GM19452 (cell line): ENCODE measurements around the gene CANX.
A peak's percentile ranks its signal among the peaks of the same experiment; 100 is the strongest.
"Not testable (repeated sequence)": the region's sequence is repeated elsewhere in the genome, so short reads cannot be mapped to it uniquely, and the experiment has no call there.

Source experiments
- ATAC-seq: cut with Tn5 transposase; IDR thresholded peaks from one replicate; pipeline ENCODE4 v1.9.1; 2021; ENCODE audit not compliant: unreplicated experiment

CANX gene

DNA sequence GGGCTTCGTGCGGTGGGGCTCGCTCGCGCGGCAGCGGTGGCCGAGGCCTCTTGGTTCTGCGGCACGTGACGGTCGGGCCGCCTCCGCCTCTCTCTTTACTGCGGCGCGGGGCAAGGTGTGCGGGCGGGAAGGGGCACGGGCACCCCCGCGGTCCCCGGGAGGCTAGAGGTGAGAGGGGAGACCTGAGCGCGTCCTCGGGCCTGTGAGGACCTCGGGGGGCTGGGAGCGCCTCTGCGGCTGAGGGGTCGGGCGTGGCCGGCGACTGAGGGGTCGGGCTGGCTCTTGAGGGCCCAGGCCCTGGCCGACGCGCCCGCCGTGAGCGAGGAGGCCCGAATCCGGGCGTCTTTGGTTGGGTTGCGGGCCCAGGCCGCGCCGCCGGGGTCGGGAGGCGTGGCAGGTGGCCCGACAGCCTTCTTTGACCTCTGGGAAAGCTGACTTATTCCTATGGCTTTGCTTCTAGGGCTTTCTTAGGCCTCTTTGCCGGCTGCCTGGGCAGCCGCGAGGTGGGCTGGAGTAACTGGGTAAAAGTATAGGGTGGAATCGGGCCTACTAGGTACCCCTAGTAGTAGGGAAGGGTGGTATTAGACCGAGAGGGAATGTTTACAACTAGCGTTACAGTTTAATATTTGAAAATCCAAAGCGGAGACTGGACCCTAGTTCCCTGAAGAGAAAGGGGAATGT lies at the start of gene CANX:
Gene CANX, plus strand, starts transcription at position 33 of the 681 bp plus-strand sequence. CDS start 6,715 bp downstream, outside the sequence.
- peak; percentile 8 for ATAC-seq

GRCh38 chr5:179649166-179649703 lies 49.5 kb upstream of the CANX start:
- not testable (repeated sequence) for ATAC-seq

GRCh38 chr5:179650245-179650644 lies 48.5 kb upstream of the CANX start:
- not testable (repeated sequence) for ATAC-seq

DNA sequence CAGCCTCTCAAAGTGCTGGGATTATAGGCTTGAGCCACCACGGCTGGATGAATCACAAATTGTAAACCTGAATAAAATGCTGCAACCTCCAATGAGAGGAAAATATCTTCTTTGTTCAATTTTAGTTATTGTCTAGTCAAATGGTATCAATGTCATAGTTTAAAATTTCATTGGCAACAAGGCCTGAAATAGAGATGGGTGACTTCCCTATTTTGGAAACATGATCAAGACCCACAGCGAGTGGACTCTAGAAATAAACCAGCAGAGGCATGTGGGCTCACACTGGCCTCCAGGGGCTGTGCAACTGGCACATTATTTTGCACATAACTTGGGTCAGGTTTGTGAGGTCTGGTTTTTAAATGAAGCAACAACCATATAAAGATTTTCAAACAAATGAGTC lies 45.6 kb upstream of the CANX start:
- ATAC-seq = not testable (repeated sequence)

GRCh38 chr5:179657302-179658178 lies 41.2 kb upstream of the CANX start:
- ATAC-seq = peak; percentile 89

DNA sequence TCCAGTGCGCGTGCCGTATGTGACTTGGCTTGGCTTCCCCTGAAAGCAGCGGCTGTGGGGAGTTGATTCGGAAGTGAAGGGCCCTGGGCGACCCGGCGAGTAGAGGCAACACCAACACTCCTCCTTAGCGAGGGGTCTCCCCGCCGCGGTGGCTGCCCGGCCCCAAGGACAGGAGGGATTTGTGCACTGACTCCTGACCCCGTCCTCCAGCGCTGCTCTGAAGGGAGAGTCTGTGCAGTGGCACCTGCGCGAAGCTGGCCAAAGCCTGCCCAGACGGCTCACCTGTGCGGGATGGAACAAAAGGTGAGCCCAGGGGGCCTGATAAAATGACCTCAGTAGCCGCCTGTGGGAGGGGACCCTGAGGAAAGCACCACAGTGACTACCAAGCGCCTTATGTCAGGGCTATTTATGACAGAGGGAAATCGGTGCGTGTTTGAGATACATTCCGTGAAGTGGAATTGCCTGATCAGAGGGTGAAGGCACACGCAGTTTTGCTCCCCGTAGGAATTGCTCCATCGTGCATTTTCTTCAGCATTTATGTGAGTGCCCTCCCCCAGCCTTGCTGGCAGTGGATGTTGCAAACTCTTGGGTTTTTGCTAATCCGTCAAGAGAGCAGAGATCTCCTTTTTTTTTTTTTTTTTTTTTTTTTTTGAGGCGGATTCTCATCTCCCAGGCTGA lies 40.4 kb upstream of the CANX start:
- peak; percentile 55 for ATAC-seq

DNA sequence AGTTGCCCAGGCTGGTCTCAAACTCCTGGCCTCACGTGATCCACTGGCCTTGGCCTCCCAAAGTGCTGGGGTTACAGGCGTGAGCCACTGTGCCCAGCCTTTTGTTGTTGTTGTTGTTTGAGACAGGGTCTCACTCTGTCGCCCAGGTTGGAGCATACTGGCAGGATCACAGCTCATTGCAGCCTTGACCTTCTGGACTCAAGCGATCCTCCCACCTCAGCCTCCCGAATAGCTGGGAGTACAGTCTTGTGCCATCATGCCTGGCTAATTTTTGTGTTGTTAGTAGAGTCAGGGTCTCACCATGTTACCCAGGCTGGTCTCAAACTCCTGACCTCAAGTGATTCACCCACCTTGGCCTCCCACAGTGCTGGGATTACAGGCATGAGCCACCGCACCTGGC lies 37.1 kb upstream of the CANX start:
- not testable (repeated sequence) for ATAC-seq

DNA sequence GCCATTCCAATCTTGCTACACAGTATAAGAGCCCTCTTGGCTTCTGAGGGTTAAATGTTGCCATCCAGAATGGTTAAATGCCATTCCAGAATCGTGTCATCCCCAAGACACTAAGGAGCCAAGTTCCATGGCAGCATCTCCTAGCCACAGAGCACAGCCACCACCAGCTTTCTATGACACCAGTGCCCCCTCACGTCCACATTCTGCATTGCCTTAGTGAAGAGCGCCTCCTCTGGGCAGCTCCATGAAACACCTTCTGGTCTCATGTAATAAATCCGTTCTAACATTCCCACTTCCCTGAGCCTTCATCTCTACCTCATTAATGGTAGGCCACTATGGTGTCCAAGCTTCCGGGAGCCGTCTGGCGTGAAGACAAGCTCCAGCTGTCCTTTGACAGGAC lies 30.4 kb upstream of the CANX start:
- no peak for ATAC-seq

- ATAC-seq = peak; percentile 90
Measured at GRCh38 chr5:179678223-179679013, 20.3 kb upstream of the CANX start.

DNA sequence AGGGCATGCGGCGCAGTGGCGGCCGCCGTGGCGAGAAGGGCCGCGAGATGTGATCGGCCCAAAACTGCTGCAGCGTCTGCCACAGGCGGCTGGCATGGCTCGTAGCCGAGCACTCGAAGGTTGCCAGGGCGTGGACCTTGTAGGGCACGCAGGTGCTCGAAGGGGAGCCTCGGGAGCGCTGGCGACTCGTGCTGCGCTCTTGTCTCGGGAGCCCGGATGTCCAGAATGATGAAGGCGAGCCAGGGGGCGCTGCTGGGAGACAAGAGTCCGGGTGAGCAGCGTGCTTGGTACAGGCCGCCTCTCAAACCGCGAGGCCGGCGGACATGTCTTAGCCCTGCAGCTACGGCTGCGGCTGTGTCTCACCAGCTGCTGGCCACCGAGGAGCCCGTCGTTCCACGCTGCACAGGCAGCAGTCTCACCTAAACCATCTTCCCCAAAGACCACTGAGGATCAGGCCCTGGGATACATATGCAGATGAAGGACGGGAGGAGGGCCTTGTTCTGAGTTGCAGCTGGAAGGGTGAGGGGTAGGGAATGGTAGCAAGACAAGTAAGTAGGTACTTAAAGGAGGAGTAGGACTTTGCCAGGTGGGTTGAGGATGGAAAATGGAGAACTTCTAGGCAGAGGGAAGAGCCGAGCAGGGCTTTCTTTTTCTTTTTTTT lies 19.6 kb upstream of the CANX start:
- peak; percentile 35 for ATAC-seq

DNA sequence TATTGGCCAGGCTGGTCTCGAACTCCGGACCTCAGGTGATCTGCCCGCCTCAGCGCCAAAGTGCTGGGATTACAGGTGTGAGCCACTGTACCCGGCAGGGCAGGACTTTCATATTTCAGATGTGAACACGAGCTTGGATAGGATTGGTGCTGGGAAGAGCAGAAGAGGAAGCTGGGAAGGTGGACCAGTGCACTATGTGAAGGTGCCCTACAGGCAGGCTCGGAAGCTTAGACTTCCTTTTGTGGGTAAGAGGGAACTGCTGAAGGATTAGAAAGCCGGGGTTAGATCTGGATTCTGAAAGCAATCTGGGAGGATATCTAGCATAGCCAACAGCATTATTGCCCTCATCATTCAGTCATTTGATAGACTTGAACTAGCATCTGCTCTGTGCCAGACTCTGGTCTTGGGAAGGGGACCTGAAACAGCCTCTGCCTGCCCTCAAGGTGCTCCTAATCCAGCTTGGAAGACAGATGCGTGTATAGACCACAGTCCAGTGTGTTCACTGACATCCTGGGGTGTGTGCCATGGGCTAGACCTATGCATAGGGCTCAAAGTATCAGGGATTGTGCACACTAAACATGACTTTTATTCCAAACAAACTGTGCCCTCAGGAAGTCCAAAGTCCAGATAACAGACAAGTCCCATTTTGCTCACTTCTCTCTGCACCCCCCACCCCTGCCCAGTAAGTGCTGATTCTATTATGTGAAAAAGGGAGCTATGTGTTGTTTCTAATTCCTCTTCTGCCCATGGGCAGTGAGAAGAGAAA lies 18.6 kb upstream of the CANX start:
- no peak for ATAC-seq

- ATAC-seq = no peak
Measured at GRCh38 chr5:179680780-179681401, 17.9 kb upstream of the CANX start, which contains the start of gene CBY3. TSS of gene CBY3 (minus strand) at chr5:179681034. CDS start at chr5:179680918, 116 bp downstream.

- ATAC-seq = not testable (repeated sequence)
Measured at GRCh38 chr5:179689212-179689611, 9.6 kb upstream of the CANX start.

GRCh38 chr5:179694561-179694960 lies 4.2 kb upstream of the CANX start:
- no peak for ATAC-seq

DNA sequence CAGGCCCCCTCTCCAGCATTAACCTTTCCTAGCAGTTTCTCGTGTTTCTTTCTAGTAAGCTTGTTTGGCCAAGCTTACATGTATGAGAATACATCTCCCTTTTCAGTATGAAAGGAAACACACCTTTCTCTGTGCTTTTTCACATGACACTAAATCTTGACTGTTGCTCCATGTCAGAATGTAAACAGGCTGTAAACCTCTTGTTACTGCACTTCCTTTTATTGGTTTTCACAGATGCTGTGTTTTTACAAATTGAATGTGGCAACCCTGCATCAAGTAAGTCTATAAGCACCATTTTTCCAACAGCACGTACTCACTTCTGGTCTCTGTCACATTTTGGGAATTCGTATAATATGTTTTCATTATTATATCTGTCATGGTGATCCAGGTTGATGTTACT lies 2.2 kb upstream of the CANX start:
- no peak for ATAC-seq

DNA sequence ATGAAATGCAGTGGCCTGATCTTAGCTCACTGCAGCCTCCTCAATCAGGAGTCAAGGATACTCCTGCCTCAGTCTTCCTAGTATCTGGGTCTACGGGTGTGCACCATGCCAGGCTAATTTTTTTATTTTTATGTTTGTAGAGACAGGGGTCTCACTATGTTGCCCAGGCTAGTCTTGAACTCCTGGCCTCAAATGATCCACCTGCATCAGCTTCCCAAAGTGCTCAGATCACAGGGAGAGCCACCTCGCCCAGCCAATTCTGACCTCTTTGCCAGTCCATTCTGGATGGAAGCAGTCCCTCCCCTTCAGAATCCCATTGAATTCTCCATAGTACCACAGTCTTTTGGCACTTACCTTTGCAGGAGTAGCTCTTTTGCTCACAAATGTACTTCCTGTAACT lies 1.7 kb upstream of the CANX start:
- no peak for ATAC-seq

DNA sequence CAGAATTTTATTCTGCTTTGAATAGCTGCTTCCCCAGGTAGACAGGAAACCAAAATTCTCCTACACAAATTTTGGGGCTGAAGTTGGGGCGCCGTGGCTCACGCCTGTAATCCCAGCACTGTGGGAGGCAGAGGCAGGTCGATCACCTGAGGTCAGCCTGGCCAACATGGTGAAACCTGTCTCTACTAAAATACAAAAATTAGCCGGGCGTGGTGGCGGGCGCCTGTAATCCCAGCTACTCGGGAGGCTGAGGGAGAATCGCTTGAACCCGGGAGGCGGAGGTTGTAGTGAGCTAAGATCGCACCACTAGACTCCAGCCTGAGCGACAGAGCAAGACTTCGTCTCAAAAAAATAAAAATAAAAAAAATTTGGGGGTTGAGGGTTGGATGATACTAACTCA lies 1.2 kb upstream of the CANX start:
- not testable (repeated sequence) for ATAC-seq
